Measurements from ENCODE around the gene ZKSCAN2.
A peak's percentile ranks its signal among the peaks of the same experiment; 100 is the strongest.

GRCh38 chr16:25217921-25218320 lies 39.7 kb downstream of the ZKSCAN2 start:
- TF ChIP-seq, protein P1, sequence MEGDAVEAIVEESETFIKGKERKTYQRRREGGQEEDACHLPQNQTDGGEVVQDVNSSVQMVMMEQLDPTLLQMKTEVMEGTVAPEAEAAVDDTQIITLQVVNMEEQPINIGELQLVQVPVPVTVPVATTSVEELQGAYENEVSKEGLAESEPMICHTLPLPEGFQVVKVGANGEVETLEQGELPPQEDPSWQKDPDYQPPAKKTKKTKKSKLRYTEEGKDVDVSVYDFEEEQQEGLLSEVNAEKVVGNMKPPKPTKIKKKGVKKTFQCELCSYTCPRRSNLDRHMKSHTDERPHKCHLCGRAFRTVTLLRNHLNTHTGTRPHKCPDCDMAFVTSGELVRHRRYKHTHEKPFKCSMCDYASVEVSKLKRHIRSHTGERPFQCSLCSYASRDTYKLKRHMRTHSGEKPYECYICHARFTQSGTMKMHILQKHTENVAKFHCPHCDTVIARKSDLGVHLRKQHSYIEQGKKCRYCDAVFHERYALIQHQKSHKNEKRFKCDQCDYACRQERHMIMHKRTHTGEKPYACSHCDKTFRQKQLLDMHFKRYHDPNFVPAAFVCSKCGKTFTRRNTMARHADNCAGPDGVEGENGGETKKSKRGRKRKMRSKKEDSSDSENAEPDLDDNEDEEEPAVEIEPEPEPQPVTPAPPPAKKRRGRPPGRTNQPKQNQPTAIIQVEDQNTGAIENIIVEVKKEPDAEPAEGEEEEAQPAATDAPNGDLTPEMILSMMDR (IDR thresholded peaks at IDR 0.05): no peak
- peak; percentile 24 to 91 (median 86) for TF ChIP-seq POLR2A (IDR thresholded peaks at IDR 0.05)

Data from body of pancreas (tissue), 4 donors.